GM19452 (cell line): ENCODE data around the gene EFHC2.

Source experiments
- ATAC-seq: cut with Tn5 transposase; IDR thresholded peaks from one replicate; pipeline ENCODE4 v1.9.1; 2021; ENCODE audit not compliant: unreplicated experiment

EFHC2 gene

DNA sequence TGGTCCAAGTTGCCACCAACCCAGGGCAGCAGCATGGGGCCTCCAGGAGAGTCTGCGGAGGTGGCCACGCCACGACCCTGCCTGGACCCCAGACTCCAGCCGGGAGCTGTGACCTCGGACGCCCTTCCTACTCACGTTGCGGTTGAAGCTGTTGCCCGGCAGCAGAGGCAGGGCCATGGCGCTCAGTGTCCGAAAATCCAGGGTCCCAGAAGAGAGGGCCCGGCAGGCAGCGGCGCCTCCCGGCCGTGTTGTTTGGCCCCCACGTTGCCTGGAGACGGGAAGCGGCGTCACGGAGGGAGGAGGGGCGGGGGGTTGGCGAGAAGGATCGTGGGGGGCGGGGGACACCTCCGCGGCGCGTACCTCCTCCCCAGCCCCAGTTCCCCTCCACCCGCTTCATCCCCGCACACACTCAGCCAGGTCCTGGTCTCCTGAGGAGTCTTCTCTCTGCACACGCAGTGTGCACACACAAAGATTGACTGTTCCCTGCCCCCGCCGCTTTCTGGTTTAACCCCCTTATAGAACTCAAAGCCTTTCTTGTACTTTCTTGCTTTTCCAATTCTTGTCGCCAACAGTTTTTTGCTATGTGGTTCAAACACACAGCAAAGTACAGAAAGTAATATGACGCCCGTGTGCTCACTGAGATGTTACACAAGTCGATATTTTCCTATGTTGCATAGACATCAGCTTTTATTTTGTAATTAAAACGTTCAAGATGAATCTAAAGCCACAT lies at the start of gene EFHC2:
Gene EFHC2 (minus strand): TSS at position 261 of the 730 bp plus-strand sequence. CDS start 84 bp downstream, at position 177.
- no peak for ATAC-seq

DNA sequence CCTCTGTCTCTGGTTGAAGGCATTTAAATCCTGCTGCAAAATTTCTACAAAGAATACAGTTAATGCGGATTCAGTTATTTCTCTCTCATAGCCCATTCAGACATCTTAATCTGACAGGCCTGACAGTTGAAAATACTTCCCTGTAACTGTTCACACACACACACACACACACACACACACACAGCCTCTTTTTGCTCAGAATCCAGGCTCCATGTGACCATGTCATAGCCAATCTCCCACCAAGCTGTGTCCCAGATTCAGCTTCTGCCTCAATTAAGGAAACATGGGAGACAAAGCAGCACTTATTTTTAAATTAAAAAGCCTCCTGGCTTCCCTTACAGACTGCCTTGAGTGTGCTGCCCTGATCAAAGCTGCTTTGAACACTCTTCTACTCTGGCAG lies 49.3 kb upstream of the EFHC2 start:
- ATAC-seq = no peak

DNA sequence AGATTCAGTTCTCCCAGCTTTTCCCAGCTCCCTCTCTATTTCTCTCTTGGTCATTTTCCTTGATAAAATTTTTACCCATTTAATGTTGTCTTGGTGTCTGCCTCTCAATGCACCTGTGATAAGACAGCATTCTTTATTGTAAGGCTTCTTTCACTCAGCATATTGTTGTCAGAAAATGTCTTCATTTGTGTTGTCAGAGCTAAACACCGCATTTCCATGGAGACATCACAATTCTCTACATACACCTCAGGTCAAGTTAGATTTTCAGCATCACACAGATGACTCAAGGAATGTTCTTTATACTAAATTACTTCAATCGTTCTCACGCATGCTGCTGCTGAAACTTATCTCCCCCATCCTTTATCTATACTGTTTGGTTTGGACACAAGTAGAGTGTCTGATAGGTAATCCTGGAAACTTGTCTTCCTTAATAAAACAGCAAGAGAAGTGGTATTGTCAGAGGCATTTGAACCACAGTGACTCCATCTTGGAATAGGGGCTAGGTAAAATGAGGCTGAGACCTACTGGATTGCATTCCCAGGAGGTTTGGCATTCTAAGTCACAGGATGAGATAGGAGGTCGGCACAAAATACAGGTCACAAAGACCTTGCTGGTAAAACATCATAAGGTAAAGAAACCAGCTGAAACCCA lies 41.3 kb upstream of the EFHC2 start:
- no peak for ATAC-seq

- ATAC-seq = no peak
Measured at GRCh38 chrX:44382871-44383270, 39.4 kb upstream of the EFHC2 start.

GRCh38 chrX:44352758-44353157 lies 9.3 kb upstream of the EFHC2 start:
- no peak for ATAC-seq

DNA sequence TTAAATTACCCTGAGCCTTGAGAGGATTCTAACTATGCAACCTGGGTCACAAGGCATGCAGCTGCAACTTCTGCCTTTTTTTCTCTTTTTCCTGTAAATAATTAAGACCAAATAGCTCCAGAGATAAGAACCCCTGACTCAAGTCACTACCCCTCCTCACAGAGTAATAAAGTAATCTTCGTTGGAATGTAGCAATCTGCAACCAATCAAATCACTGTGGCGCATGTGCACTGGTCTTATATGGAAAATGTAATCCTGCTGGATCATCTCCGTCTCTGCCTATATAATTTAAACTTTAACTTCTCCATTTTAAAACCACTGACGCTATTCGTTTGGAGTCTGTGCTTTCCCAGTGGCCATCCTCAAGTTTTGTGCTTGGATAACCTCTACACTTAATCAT lies 6.1 kb upstream of the EFHC2 start:
- no peak for ATAC-seq

GRCh38 chrX:44344687-44345086 lies 1.2 kb upstream of the EFHC2 start:
- no peak for ATAC-seq

GRCh38 chrX:44344194-44344593 lies 722 bp upstream of the EFHC2 start:
- ATAC-seq = no peak

DNA sequence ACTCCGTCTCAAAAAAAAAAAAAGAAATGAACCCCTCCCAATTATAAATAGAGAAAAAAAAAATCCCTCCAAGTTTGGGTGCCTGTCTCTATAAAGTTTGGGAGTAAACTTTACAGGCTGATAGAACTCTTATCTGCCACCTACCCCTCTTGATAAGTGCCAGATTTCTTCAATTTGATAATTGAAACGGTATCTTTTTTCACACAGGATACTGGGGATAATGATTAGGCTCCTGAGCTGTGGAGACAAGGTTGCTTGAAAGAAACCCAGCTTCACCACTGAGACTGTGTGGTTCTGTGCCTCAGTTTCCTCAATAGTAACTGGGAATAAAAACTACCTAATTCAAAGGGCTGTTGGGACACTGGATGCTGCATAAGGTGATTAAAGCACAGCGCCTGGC lies 606 bp downstream of the EFHC2 start:
- ATAC-seq = no peak

DNA sequence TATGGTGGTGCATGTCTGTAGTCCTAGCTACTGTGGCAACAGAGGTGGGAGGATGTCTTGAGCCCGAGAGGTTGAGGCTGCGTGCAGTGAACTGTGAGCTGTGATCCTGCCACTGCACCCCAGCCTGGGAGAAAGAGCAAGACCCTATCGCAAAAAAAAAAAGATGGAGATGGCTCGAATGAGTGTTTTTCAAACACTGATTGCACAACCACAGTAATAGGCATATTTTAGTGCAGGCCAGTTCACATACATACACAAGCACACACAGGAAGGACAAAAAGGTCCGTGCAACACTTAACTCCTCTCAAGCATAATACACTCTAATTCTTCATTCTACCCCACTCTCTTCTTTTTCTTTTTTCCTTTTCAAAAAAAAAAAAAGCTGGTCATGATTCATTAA lies 5.1 kb downstream of the EFHC2 start:
- ATAC-seq = no peak

DNA sequence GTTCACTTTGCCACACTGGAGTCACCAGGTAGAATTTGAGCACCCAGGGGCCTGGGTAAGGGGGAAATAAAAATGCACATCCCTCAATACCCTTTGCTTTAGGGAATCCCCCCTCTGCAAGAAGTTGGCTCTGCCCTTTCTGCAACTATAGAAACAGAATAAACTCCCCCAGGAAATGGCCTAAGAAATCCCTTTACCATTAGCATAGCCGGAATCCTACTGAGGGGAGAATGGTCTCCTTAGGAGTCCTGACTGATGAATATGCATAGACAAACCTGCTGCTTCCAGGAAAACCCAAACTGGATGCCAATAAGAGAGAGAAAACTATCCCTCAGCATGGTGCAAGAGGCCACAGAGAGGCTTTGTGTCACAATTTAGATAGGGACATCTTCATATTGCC lies 11.0 kb downstream of the EFHC2 start:
- no peak for ATAC-seq

DNA sequence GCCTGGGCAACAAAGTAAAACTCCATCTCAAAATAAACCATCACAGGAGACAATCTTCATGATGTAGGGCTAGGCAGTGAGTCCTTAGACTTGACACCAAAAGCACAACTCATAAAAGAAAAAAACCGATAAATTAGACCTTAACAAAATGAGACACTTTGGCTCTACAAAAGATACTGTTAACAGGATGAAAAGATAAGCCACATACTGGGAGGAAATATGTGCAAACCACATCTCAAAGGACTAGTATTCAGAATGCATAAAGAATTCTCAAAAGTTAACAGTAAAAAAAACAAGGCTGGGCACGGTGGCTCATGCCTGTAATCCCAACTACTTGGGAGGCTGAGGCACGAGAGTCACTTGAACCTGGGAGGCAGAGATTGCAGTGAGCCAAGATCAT lies 13.2 kb downstream of the EFHC2 start:
- no peak for ATAC-seq

DNA sequence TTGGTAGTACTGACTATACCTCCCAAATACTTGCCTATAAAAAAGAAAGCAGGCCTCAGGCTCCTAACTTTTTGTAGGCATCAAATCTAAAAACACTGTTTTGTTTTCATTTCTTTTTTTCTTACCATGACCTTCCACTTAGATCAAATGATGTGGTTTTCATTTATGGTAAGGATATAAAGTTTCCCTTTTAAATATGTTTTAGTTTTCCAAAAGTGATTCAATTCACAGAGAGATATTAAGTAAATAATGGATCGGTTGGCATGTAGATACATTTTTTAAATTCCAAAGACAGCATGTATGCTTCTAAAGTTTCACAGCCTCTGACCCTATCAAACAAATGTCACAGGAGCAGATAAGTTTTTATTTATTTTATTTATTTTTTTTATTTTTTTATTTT lies 23.9 kb downstream of the EFHC2 start:
- ATAC-seq = no peak

DNA sequence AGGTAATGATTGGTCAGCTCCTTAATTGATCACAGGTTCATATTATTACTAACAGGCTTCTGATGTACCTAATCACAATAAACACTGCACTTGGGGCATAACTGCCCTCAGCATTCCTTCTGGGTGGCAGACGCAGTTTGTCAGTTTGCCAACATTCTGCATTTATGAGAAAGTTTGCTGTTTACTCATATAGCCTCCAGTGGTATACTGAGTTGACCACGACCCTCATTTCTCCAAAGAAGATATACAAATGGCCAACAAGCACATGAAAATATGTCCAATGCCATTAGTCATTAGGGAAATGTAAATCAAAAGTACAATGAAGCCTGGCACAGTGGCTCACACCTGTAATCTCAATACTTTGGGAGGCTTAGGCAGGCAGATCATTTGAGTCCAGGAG lies 26.3 kb downstream of the EFHC2 start:
- ATAC-seq = no peak

DNA sequence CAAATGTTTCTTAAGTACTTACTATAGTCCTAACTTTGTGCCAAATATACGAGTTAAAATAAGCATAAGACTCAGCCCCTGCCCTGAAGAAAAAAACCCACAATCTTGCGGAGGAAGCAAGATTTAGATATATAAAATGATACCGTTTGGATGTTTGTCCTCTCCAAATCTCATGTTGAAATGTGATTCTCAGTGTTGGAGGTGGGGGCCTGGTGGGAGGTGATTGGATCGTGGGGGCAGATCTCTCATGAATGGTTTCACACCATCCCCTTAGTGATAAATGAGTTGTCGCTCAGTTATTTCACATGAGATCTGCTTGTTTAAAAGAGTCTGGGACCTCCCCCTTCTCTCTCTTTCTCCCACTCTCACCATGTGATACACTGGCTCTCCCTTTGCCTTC lies 28.7 kb downstream of the EFHC2 start:
- ATAC-seq = no peak

DNA sequence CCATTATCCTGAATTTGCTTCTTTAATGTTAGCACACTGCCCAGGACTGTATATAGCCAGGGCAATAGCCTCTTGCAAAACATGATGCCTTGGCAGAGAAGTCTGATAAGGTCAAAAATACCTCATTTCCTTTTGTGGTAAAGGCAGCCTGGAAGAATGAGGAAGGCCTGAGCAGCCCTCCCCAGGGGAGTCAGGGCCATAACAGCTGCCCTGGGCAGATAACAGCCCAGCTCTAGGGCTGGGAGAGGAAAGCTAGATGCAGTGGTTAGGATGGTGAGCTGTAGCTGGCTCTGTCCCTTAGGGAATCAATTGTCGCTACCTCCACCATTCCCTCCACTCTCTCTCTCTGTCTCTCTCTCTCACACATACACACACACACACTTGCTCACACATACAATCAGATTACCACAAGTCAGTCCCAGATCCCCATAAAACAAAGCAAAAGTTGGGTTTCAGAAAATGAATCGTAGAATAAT lies 29.2 kb downstream of the EFHC2 start:
- no peak for ATAC-seq

- no peak for ATAC-seq
Measured at GRCh38 chrX:44312421-44312820, 31.1 kb downstream of the EFHC2 start.

GRCh38 chrX:44310227-44310626 lies 33.2 kb downstream of the EFHC2 start:
- ATAC-seq = no peak

- no peak for ATAC-seq
Measured at GRCh38 chrX:44308869-44309268, 34.6 kb downstream of the EFHC2 start.

- no peak for ATAC-seq
Measured at GRCh38 chrX:44306356-44306755, 37.1 kb downstream of the EFHC2 start.

DNA sequence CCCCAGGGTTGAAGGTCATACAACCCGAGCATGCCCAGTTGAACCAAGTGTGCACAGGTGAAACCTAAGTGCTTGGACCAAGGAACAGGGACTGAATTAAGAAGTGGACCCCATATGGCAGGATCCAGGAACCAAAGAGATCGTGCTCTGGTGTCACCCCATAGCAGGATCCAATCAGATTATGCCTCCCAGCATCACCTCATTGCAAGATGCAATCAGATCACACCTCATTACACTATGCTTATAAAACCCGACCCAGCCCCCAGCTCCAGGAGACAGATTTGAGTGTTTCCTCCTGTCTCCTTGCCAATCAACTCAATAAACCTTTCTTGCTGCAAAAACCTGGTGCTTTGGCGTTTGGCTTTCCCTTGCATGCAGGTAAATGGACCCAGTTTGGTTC lies 37.6 kb downstream of the EFHC2 start:
- ATAC-seq = no peak

DNA sequence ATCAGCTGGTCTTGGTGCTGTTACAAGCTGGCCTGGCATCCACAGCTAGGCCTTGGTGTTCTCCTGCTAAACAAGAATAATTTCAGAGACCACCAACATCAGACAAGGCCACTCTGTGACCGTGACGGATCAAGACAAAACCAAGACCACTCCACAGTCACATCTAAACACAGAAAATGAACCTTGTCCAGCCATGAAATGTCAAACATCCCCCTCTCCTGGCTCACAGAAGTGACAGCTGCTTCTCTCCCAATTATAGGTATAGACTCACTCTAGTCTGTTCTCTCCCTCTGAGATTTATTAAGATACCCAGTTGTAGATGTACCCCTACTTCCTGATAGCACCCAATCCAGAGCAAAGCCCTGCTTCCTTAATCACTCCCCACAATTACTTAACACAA lies 40.4 kb downstream of the EFHC2 start:
- ATAC-seq = no peak

DNA sequence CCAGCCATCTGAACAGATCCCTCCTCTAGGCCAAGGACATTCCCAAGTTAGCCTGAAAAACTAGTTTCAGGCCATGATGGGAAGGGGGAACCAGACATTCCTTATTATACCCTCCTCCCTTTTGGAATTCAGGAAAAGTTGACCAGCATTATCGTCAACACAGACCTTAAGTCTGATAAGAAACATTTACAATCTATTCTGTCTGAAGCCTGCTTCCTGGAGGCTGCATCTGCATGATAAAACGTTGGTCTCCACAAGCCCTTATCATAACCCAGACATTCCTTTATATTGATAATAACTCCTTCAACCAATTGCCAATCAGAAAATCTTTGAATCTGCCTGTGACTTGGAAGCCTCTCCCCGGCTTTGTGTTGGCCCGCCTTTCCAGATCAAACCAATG lies 44.3 kb downstream of the EFHC2 start:
- no peak for ATAC-seq
